Stomach (tissue), 9 donors: Measurements from ENCODE around the gene C10orf90. TPM values are rescaled to one million over a fixed set of nuclear protein-coding genes. Genes with fewer than 3 reads are reported as not detected.

Source experiments
- DNase-seq, 2 donors: peaks; one replicate each; pipeline versions ENCODE4 v3.0.0 to v3.0.0-alpha.2; 2013 to 2019
- H3K27ac ChIP-seq, 5 donors: fragments of 200-600 bp in 4 of 5; sonication (generic) in 4 of 5; one replicate each; pipeline ENCODE4 v1.5.1; 2013 to 2019; ENCODE audit warnings: mild to moderate bottlenecking in 1 of 5, moderate library complexity in 1 of 5
- H3K27me3 ChIP-seq, 3 donors: fragments of 200-600 bp; sonication (generic); one replicate each; pipeline ENCODE4 v1.5.1; 2017 to 2019; ENCODE audit warnings: mixed run types in 1 of 3
- H3K36me3 ChIP-seq, 4 donors: fragments of 200-600 bp; sonication (generic); 1 replicate in 3 of 4; 2 replicates in 1 of 4; pipeline ENCODE4 v1.5.1; 2016 to 2019
- H3K4me1 ChIP-seq, 4 donors: fragments of 200-600 bp; sonication (generic); one replicate each; pipeline ENCODE4 v1.5.1; 2016 to 2019
- H3K4me3 ChIP-seq, 4 donors: fragments of 200-600 bp; sonication (generic) in 3 of 4; one replicate each; pipeline ENCODE4 v1.5.1; 2016 to 2019; ENCODE audit warnings: mild to moderate bottlenecking in 1 of 4
- H3K9me3 ChIP-seq, 4 donors: fragments of 200-600 bp; sonication (generic); one replicate each; pipeline ENCODE4 v1.5.1; 2016 to 2019
- CTCF ChIP-seq, 7 experiments: fragments of 450-650 bp in 4 of 7; fragments of 200-600 bp in 3 of 7; sonication (generic) in 3 of 7; IDR thresholded peaks; one replicate each; pipeline ENCODE4 v1.5.1; 2016 to 2019; ENCODE audit warnings: antibody characterized with exemption in 7 of 7, control low read depth in 2 of 7, mild to moderate bottlenecking in 1 of 7
- EP300 ChIP-seq: sonication (generic); formaldehyde crosslinking; IDR thresholded peaks from one replicate; pipeline ENCODE4 v1.6.1; 2017; ENCODE audit warnings: antibody characterized with exemption
- POLR2A ChIP-seq, 4 donors: fragments of 450-650 bp; IDR thresholded peaks; one replicate each; pipeline ENCODE4 v1.6.1; 2016; ENCODE audit warnings: antibody characterized with exemption in 4 of 4, control low read depth in 2 of 4, mild to moderate bottlenecking in 1 of 4, moderate library complexity in 1 of 4
- POLR2AphosphoS5 ChIP-seq, 3 donors: sonication (generic); formaldehyde crosslinking; IDR thresholded peaks; one replicate each; pipeline ENCODE4 v1.6.1; 2016; ENCODE audit warnings: antibody characterized with exemption in 3 of 3
- WGBS, 5 donors: extraction: QIAGEN DNeasy Blood & Tissue Kit in 3 of 5; methylation state at CpG; one replicate each; pipeline versions ENCODE4 v1.1.5 to v1.1.7; 2013 to 2018; 5-methylcytosine and 5-hydroxymethylcytosine counted together
- intact Hi-C: fragments of 100-400 bp; cut with DNase I; formaldehyde crosslinking; loops from one replicate; pipeline ENCODE4 v1.15.1; 2023; ENCODE audit warnings: low total_unique reads
- polyA plus RNA-seq, 3 donors: library from polyadenylated mRNA; stranded (reverse); fragments of 200-250 nt; gene quantifications; one replicate each; pipeline ENCODE4 v1.2.3, GENCODE V29; 2013
- total RNA-seq, 5 donors: library from RNA; depleted of rRNA; stranded (reverse); fragments of >200 nt; gene quantifications; one replicate each; pipeline versions ENCODE4 v1.1.0 to v1.2.3, GENCODE V29; 2014 to 2016
- donor health status: healthy with polysubstance abuse.
- donor health status: Bipolar disorder and iron deficiency.
- donor health status: healthy.

Gene C10orf90
- total and polyA plus RNA-seq, 8 donors: not detected

DNA sequence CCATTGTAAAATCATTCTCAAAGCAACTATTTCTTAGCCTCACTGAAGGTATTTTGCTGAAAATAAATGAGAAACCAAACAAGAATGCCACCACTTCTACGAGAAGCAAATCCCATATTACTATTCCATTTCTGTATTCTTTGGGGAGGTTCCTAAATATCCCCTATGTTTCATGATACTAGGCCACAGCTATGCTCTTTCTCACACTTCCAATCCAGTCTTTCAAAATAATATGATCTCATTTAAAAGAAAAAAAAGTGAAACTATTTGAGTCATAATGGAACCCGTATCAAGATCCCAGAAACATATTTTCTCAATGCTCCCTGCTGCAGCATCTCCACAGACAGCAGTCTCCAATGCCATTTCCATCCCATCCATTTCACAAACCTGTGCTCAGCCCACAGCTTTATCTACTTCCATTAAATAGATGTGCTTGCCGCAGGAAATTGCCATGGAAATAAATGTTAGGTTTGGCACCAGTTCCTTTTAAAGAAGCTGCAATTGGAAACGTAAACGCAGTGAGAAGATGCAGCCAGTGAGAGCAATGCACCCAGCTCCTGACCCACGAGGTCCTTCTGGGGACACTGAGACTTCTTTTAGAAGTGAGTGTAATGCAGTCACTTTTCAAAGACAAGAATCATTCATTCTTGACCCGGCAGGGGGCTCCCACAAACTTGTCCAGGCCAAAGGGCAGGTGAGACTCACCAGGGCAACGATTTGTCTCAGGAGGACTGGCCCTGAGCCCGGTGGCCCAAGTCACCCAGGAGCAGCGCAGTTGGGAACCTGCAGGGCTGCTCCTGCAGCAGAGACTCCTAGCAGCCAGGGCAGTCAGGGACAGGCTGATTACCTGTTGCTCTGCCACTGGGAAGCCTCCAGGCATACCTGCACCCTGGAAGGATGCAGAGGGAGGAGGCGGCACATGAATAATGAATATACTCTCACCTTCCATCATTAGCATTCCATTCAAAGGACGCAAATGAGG, 99.6 kb downstream of the C10orf90 start:
- H3K36me3 ChIP-seq: no peaks in the 10 kb centered on the region
- H3K4me1 ChIP-seq: peaks cover 0 to 9% (median 0%) of the 10 kb centered on the region in 4 donors
- H3K27ac ChIP-seq: no peak overlapping the region
- H3K4me3 ChIP-seq: no peak overlapping the region
- TF ChIP-seq EP300 (no peak), POLR2A (IDR thresholded peaks at IDR 0.05) (no peak), POLR2AphosphoS5 (IDR thresholded peaks at IDR 0.05) (no peak), CTCF (IDR thresholded peaks at IDR 0.05) (no peak)
- no peaks in the 10 kb centered on the region for H3K9me3 ChIP-seq
- intact Hi-C loops: no loop called here
- whole genome bisulfite sequencing, 5 donors: 46 to 63% (median 57%) methylated on average over 11 to 12 of the region's 12 CpGs
- no peak for DNase-seq
- H3K27me3 ChIP-seq: no peaks in the 10 kb centered on the region

DNA sequence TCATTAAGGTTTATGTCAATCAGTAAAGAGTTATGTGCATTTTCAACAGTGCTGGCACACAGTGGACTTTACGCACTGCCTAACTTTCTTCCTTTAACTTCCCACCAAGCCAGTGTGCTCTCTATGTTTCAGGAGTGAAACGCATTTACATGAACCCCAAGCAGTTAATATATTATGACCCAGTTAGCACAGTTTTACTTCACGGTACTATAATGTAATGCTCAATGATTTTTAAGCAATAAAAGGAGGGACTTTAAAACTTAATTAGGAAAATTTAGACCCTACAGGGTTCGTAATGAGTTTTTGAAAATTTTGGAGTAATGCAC, 100.3 kb downstream of the C10orf90 start:
- Histone ChIP-seq H3K36me3 (no peaks in the 10 kb centered on the region), H3K9me3 (no peaks in the 10 kb centered on the region), H3K27me3 (no peaks in the 10 kb centered on the region), H3K4me3 (no peak overlapping the region), H3K27ac (no peak overlapping the region), H3K4me1 (peaks cover 0 to 9% (median 0%) of the 10 kb centered on the region in 4 donors)
- TF ChIP-seq POLR2AphosphoS5 (IDR thresholded peaks at IDR 0.05) (no peak), EP300 (no peak), CTCF (IDR thresholded peaks at IDR 0.05) (no peak), POLR2A (IDR thresholded peaks at IDR 0.05) (no peak)
- 50 to 58% (median 51%) methylated on average over 4 of the region's 4 CpGs for WGBS, 5 donors
- intact Hi-C loops: no loop called here
- DNase-seq: no peak

DNA sequence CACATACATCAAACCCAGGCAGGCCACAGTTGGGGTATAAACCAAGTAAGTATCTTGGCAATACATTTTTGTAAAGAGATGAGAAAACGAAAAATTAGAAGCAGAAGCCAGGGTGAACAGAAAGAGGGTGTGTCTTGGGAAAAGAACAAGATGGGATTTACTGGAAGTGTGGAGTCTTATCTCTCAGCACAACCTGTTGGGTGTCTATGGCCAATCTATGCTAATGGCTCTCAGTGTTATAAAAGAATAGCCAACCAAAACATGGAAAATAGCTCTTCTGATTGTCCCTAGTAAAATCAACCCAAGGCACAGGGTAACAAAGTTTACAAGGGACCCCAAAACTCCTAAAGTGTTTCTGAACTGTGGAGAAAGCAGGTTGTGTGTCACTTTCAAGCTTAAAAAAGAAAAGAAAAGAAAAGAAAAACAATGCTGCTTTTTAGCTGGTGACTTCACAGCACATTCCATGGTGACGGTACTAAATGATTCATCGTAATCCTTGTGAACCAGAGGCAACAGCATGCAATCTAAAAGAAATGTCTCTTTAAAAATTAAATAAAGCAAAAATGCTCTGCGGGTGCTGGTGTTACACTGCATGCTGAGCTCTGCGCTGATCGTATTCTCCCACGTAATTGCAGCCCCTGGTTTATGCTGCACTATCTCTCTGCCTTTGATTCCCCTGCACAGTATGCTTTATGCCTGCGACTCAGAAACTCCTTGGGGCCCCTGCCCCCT, 100.8 kb downstream of the C10orf90 start:
- no peak overlapping the region for H3K4me3 ChIP-seq
- H3K36me3 ChIP-seq: no peaks in the 10 kb centered on the region
- H3K27ac ChIP-seq: no peak overlapping the region
- H3K9me3 ChIP-seq: no peaks in the 10 kb centered on the region
- WGBS, 5 donors: 19 to 29% (median 25%) methylated on average over 8 of the region's 8 CpGs
- TF ChIP-seq POLR2A (IDR thresholded peaks at IDR 0.05) (no peak), POLR2AphosphoS5 (IDR thresholded peaks at IDR 0.05) (no peak), EP300 (no peak)
- no peak for DNase-seq
- intact Hi-C loops: no loop called here
- no peaks in the 10 kb centered on the region for H3K27me3 ChIP-seq
- H3K4me1 ChIP-seq: peaks cover 0 to 9% (median 0%) of the 10 kb centered on the region in 4 donors

- no peaks in the 10 kb centered on the region for H3K9me3 ChIP-seq
- DNase-seq: no peak
- no peaks in the 10 kb centered on the region for H3K27me3 ChIP-seq
- WGBS, 5 donors: 55 to 71% (median 59%) methylated on average over 7 of the region's 7 CpGs
- no peak for TF ChIP-seq POLR2A (IDR thresholded peaks at IDR 0.05)
- no peak for TF ChIP-seq POLR2AphosphoS5 (IDR thresholded peaks at IDR 0.05)
- TF ChIP-seq CTCF (IDR thresholded peaks at IDR 0.05): no peak
- no peak overlapping the region for H3K4me3 ChIP-seq
- peaks cover 0 to 9% (median 0%) of the 10 kb centered on the region in 4 donors for H3K4me1 ChIP-seq
- H3K27ac ChIP-seq: no peak overlapping the region
- intact Hi-C loops: no loop called here
- H3K36me3 ChIP-seq: no peaks in the 10 kb centered on the region
Observed at GRCh38 chr10:126568809-126569385, 101.6 kb downstream of the C10orf90 start.
